GM13977 (cell line): ENCODE measurements around the gene VASP.
A peak's percentile ranks its signal among the peaks of the same experiment; 100 is the strongest.

ENCODE experiments used
- DNase-seq: peaks from one replicate; pipeline ENCODE4 v3.0.0; 2012; ENCODE audit warnings: low spot score
- in situ Hi-C: fragments of 300-500 bp; cut with MboI; formaldehyde crosslinking; loops from one replicate; pipeline ENCODE4 v1.12.0; 2022; ENCODE audit warnings: low sequenced_read_pairs, low pct_unique_long_range_greater_than_20kb, mixed read lengths, inconsistent platforms; ENCODE audit not compliant: unreplicated experiment
- TF ChIP-seq, protein P1 (sequence below): IDR thresholded peaks from 2 replicates; pipeline ENCODE4 v1.5.1; 2012; ENCODE audit warnings: mild to moderate bottlenecking, control low read depth; ENCODE audit not compliant: insufficient read depth; ENCODE audit errors: extremely low read depth, missing control alignments

The VASP gene

DNA sequence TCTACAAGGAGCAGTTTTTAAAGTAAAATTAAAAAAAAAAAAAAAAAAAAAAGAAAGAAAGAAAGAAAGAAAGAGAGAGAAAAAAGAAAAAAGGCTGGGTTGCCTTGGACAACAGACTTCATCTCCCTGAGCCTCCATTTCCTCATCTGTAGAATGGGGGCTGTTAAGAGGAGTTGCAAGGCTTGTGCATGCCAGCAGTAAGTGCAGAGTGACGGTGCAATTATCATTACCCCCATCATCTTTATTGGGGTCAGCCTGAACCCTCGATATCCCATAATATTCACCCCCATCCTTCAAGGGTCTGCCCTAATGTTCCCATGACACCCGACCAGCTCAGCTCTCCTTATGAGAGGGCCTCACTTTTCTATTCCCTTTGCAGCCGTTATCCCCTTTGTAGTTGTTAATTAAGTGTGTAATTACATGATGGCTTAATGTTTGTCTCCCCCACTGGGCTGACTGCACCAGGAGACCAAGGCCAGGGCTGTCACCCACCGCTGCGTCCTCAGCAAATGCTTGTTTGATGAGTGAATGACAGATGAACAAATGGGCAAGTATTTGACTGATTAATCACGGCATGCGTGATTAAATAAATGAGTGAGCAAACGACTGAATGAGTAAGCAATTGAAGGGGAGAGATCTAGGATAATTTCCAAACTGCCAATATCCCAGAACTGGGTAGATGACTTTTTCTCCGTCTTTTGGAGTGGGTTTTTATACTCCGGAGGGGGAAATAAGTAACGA, 29.4 kb upstream of the VASP start:
- in situ Hi-C loops, result loop anchor here (5.0 kb wide), 1 partner anchor 36 kb away; no protein-coding TSS in a partner anchor

DNA sequence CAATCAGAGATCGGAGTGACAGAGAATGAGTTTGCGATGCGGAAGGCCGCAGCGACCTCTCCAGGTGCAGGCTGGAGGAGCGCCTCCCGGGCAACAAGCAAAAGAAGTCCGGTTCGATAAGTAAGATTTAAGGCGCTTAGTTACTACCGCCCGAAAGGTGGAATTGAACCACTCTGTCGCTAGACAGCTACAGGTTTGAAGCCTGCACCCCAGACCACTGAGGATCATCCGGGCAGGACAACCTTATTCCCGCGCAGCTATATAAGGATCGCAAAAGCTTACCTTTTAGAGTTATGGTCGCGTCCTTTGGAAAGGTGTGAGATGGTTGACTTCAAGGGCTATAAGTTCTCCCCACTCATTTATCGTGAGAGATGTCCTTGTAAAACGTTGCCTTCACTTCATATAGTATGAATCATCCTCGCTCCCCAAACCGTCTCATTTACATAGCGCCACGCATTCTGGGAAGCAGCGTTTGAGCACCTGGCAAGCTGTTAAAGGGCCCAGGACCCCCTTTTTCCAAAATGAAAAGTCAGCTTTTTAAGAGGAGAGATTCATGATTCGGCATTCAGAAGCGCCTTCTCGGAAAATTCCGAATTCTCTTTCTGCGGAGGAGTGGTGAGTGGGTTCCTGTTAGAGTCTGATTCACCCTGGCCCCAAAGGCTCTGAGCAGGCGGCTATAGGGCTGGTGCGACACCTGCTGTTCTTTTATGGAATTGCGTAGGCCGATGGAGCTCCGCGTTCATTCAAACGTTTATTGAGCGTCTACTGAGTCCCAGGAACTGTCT, 28.6 kb upstream of the VASP start:
- peak; percentile 81 for DNase-seq
- in situ Hi-C loops, result loop anchor here (5.0 kb wide), 1 partner anchor 36 kb away; no protein-coding TSS in a partner anchor
- TF ChIP-seq, protein P1, sequence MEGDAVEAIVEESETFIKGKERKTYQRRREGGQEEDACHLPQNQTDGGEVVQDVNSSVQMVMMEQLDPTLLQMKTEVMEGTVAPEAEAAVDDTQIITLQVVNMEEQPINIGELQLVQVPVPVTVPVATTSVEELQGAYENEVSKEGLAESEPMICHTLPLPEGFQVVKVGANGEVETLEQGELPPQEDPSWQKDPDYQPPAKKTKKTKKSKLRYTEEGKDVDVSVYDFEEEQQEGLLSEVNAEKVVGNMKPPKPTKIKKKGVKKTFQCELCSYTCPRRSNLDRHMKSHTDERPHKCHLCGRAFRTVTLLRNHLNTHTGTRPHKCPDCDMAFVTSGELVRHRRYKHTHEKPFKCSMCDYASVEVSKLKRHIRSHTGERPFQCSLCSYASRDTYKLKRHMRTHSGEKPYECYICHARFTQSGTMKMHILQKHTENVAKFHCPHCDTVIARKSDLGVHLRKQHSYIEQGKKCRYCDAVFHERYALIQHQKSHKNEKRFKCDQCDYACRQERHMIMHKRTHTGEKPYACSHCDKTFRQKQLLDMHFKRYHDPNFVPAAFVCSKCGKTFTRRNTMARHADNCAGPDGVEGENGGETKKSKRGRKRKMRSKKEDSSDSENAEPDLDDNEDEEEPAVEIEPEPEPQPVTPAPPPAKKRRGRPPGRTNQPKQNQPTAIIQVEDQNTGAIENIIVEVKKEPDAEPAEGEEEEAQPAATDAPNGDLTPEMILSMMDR, result peak; percentile 88

More for the DNA sequence above, 29.4 kb upstream of the VASP start:
- TF ChIP-seq, protein P1, result no peak
- no peak for DNase-seq

DNA sequence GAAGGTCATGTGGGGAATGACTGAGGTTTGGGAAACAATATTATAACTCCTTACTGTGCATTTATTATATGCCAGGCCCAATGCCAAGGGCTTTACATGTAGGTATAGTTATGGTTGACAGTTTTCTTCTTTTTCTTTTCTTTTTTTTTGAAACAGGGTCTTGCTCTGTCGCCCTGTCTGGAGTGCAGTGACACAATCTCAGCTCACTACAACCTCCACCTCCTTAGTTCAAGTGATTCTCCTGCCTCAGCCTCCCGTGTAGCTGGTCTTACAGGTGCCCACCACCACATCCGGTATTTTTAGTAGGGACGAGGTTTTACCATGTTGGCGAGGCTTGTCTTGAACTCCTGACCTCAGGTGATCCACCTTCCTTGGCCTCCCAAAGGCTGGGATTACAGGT, 24.2 kb upstream of the VASP start:
- TF ChIP-seq, protein P1, result no peak
- in situ Hi-C loops, result no loop called here
- DNase-seq, result no peak

DNA sequence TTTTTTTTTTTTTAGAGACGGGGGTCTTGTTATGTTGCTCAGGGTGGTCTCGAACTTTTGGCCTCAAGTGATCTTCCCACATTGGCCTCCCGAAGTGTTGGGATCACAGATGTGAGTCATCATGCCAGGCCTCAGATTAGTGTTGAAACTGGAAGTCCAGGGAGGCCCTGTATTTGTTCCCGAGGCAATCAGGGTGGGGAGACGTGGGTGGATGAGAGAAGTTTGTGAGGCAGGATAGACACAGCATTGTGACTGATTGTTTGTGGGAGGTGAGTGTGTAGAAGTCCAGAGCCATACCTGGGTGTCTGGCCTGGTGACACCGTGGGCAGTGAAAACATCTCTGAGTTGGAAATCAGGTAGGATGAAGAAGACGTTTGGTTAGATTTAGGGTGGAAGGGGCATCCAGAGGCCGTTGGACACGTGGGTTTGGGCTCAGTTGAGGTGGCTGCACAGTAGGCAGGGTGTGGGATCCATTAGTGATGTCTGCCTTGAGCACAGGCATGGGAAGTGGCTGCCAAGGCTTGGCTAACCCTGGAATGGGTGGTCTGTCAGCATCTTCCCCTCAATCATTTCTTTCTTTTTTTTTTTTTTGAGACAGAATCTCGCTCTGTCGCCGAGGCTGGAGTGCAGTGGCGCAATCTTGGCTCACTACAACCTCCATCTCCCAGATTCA, 22.9 kb upstream of the VASP start:
- TF ChIP-seq, protein P1, result no peak
- no peak for DNase-seq
- in situ Hi-C loops, result no loop called here

DNA sequence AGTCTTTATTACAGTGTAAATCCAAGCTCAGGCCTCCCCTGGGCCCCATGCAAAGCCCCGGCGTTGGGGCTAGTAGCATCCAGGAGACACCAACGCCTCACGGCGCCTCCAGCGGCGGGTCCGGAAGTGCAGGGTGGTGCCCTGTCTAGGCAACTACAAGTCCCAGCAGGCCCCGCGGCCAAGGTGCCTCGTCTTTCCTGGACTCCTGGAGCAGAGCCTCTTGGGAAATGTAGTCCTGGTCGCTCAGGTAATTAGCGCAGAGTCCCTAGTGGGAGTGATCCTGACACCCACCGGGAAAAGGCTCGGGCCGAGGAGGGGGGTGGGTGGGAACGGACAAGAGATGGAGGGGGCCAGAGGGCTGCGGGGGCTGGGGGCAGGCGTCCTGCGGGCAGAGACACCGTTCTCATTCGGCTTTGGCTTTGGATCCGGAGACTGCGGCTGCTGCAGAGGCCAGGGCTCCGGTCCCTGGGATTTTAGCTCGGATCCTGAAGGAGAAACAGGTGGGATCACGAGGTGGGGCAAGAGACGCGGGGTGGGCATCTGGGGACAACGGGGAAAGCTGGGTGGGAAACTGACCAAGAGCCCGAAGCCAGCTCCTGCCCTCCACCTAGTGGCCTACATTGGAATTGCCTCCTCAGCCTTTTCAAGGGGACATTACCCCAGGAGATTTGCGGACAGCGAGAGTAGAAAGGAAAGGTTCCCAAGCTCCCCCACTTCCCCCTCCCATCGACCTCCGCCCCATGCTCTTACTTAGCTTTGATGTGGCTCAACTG, 21.8 kb upstream of the VASP start:
- in situ Hi-C loops, result no loop called here
- DNase-seq, result peak; percentile 91
- TF ChIP-seq, protein P1, result peak; percentile 86

DNA sequence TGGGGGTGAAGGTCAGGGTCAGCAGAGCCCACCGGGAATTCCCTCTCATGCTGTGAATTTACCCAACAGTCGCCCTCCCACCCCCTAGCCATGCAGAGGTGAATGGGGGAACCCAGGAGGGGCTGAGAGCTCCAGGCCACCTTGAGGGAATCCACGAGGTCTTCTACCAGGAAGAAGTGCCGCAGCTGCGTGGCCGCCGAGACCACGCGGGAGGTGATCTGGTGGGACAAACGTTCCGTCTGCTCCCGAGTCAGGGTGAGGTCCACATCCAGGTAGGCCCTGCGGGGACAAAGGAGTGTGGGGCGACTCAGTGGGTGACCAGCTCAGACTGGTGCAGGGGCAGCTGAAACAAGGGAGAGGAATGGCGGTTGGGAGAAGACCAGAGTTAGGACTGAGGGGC, 18.6 kb upstream of the VASP start:
- in situ Hi-C loops, result no loop called here
- DNase-seq, result no peak
- TF ChIP-seq, protein P1, result no peak
